Loucy (cell line): ENCODE measurements around the gene OR9G4.

Experiments used
- H2AFZ ChIP-seq: fragments of 200-600 bp; sonication (generic); 2 replicates; pipeline ENCODE4 v1.6.0; 2016; ENCODE audit warnings: antibody characterized with exemption, mild to moderate bottlenecking, low read length, moderate library complexity
- H3F3A ChIP-seq: fragments of 200-600 bp; 2 replicates; pipeline ENCODE4 v1.6.0; 2016; ENCODE audit warnings: antibody characterized with exemption, low read depth, mild to moderate bottlenecking
- H3K27me3 ChIP-seq: fragments of 200-600 bp; sonication (generic); 2 replicates; pipeline ENCODE4 v1.6.1; 2014; ENCODE audit warnings: low read length, mild to moderate bottlenecking; ENCODE audit not compliant: insufficient read depth, poor library complexity, severe bottlenecking
- H3K36me3 ChIP-seq: fragments of 200-600 bp; sonication (generic); 2 replicates; pipeline ENCODE4 v1.6.1; 2016; ENCODE audit warnings: low read length; ENCODE audit not compliant: insufficient read depth
- H3K4me1 ChIP-seq: fragments of 200-600 bp; sonication (generic); 2 replicates; pipeline ENCODE4 v1.5.1; 2014; ENCODE audit warnings: low read length, mild to moderate bottlenecking; ENCODE audit not compliant: insufficient read depth, poor library complexity, severe bottlenecking
- H3K4me2 ChIP-seq: fragments of 200-600 bp; sonication (generic); 2 replicates; pipeline ENCODE4 v1.6.0; 2014; ENCODE audit warnings: antibody characterized with exemption, low read length, low read depth, mild to moderate bottlenecking; ENCODE audit not compliant: poor library complexity, severe bottlenecking
- H3K4me3 ChIP-seq: fragments of 200-600 bp; sonication (generic); 2 replicates; pipeline ENCODE4 v1.5.1; 2014; ENCODE audit warnings: low read length, mild to moderate bottlenecking, mixed read lengths; ENCODE audit not compliant: poor library complexity, severe bottlenecking
- H3K79me2 ChIP-seq: fragments of 200-600 bp; sonication (generic); 2 replicates; pipeline ENCODE4 v1.6.1; 2014; ENCODE audit warnings: low read length; ENCODE audit not compliant: insufficient read depth
- H3K9ac ChIP-seq: fragments of 200-600 bp; sonication (generic); 2 replicates; pipeline ENCODE4 v1.6.0; 2014; ENCODE audit warnings: mild to moderate bottlenecking, low read depth, low read length, moderate library complexity; ENCODE audit not compliant: poor library complexity, severe bottlenecking
- H3K9me2 ChIP-seq: fragments of 200-600 bp; sonication (generic); replicated peaks from 2 replicates; pipeline ENCODE4 v1.6.1; 2016; ENCODE audit warnings: low read depth, low read length, mixed read lengths
- H3K9me3 ChIP-seq: fragments of 200-600 bp; sonication (generic); 2 replicates; pipeline ENCODE4 v1.6.1; 2014; ENCODE audit warnings: mild to moderate bottlenecking, antibody characterized with exemption, low read length, low read depth; ENCODE audit not compliant: insufficient read depth
- H4K20me1 ChIP-seq: fragments of 200-600 bp; sonication (generic); 2 replicates; pipeline ENCODE4 v1.6.0; 2014; ENCODE audit warnings: antibody characterized with exemption, low read length, mild to moderate bottlenecking; ENCODE audit not compliant: insufficient read depth, poor library complexity, severe bottlenecking
- CTCF ChIP-seq: fragments of 200-600 bp; sonication (generic); conservative IDR thresholded peaks from 2 replicates; pipeline ENCODE4 v1.5.1; 2014; ENCODE audit warnings: mild to moderate bottlenecking, antibody characterized with exemption, low read length
- EZH2phosphoT487 ChIP-seq: fragments of 200-600 bp; IDR thresholded peaks from 2 replicates; pipeline ENCODE4 v1.6.1; 2018; ENCODE audit warnings: antibody characterized with exemption, mild to moderate bottlenecking, moderate library complexity, borderline replicate concordance

Gene OR9G4

DNA sequence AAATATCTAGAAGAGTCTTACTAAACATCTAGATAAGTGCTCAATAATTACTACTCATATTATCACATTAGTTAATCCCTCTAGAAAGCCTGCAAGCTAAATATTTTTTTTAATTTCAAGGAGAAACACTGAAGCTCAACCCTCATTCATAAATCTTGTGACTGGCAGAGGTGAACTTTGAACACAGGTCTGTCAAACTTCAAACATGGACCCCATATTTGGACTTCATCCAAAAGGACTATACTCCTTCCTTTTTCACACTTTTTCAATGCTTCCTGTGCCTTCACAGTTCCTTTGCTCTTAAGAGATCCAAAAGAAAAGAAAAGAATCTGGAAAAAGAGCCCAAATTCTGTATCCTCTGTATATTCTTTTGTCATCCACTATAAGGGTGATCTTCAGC is 28.3 kb upstream of the OR9G4 start:
- no peaks in the 10 kb centered on the region for H3K36me3 ChIP-seq
- H3K4me1 ChIP-seq: no peaks in the 10 kb centered on the region
- no peak overlapping the region for H2AFZ ChIP-seq
- no peaks in the 10 kb centered on the region for H4K20me1 ChIP-seq
- no peaks in the 10 kb centered on the region for H3K79me2 ChIP-seq
- no peak overlapping the region for H3K4me3 ChIP-seq
- TF ChIP-seq EZH2phosphoT487 (no peak), CTCF (no peak)
- H3K9me2 ChIP-seq: no peaks in the 10 kb centered on the region
- no peaks in the 10 kb centered on the region for H3K27me3 ChIP-seq
- H3K4me2 ChIP-seq: no peak overlapping the region
- H3F3A ChIP-seq: no peaks in the 10 kb centered on the region
- H3K9ac ChIP-seq: no peak overlapping the region
- no peaks in the 10 kb centered on the region for H3K9me3 ChIP-seq

GRCh38 chr11:56764976-56765375 is 16.5 kb upstream of the OR9G4 start:
- Histone ChIP-seq H2AFZ (no peak overlapping the region), H3K27me3 (no peaks in the 10 kb centered on the region), H3K79me2 (no peaks in the 10 kb centered on the region), H3K4me1 (no peaks in the 10 kb centered on the region), H3K4me2 (no peak overlapping the region), H3K36me3 (no peaks in the 10 kb centered on the region), H3F3A (no peaks in the 10 kb centered on the region), H3K9me2 (no peaks in the 10 kb centered on the region), H3K4me3 (no peak overlapping the region), H4K20me1 (no peaks in the 10 kb centered on the region), H3K9me3 (no peaks in the 10 kb centered on the region), H3K9ac (no peak overlapping the region)
- TF ChIP-seq EZH2phosphoT487: no peak

DNA sequence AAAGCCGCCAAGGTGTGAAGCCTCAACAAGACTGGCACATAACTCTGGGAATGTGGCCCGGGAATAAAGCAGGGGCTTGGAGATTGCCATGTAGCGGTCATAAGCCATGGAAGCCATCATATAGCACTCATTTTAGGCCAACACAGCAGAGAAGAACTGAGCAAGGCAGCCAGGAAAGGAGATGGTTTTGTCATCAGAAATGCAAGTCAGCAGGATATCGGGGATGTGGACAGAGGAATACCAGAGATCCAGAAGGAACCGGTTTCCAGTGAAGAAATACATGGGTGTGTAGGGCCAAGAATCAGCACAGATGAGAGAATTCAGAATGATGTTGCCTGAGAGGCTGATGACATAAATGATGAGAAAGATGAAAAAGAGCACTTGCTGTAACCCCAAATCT is 3.0 kb upstream of the OR9G4 start:
- no peaks in the 10 kb centered on the region for H3K9me3 ChIP-seq
- TF ChIP-seq CTCF (no peak), EZH2phosphoT487 (no peak)

DNA sequence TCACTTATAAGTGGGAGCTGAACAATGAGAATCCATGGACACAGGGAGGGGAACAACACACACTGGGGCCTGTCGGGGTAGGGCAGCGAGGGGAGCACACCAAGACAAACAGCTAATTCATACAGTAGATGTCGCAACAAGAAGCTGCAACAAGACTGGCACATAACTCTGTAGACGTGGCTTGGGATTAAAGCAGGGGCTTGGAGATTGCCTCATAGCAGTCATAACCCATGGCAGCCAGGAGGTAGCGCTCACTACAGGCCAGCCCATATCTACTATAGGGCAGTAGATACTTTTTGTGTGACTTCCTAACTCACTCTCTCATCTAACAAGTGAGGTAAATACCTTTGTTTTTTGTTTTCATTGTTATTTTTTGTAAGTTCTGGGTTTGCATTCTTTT is 1.7 kb upstream of the OR9G4 start:
- TF ChIP-seq CTCF (no peak), EZH2phosphoT487 (no peak)
- no peaks in the 10 kb centered on the region for H3K4me1 ChIP-seq
- no peaks in the 10 kb centered on the region for H3K36me3 ChIP-seq
- H3K4me3 ChIP-seq: no peak overlapping the region
- H3K9me2 ChIP-seq: no peaks in the 10 kb centered on the region
- no peak overlapping the region for H3K4me2 ChIP-seq
- no peaks in the 10 kb centered on the region for H4K20me1 ChIP-seq
- H3K27me3 ChIP-seq: no peaks in the 10 kb centered on the region
- H3K9me3 ChIP-seq: no peaks in the 10 kb centered on the region
- no peaks in the 10 kb centered on the region for H3K79me2 ChIP-seq
- H3K9ac ChIP-seq: no peak overlapping the region
- no peak overlapping the region for H2AFZ ChIP-seq
- no peaks in the 10 kb centered on the region for H3F3A ChIP-seq

More for the DNA sequence above, 3.0 kb upstream of the OR9G4 start:
- Histone ChIP-seq H3K9me2 (no peaks in the 10 kb centered on the region), H3K36me3 (no peaks in the 10 kb centered on the region), H3K79me2 (no peaks in the 10 kb centered on the region), H3K27me3 (no peaks in the 10 kb centered on the region), H3K4me1 (no peaks in the 10 kb centered on the region), H3F3A (no peaks in the 10 kb centered on the region), H2AFZ (no peak overlapping the region), H3K9ac (no peak overlapping the region), H3K4me3 (no peak overlapping the region), H3K4me2 (no peak overlapping the region), H4K20me1 (no peaks in the 10 kb centered on the region)
